ENCODE results near the gene DNAH8.

The DNAH8 gene

DNA sequence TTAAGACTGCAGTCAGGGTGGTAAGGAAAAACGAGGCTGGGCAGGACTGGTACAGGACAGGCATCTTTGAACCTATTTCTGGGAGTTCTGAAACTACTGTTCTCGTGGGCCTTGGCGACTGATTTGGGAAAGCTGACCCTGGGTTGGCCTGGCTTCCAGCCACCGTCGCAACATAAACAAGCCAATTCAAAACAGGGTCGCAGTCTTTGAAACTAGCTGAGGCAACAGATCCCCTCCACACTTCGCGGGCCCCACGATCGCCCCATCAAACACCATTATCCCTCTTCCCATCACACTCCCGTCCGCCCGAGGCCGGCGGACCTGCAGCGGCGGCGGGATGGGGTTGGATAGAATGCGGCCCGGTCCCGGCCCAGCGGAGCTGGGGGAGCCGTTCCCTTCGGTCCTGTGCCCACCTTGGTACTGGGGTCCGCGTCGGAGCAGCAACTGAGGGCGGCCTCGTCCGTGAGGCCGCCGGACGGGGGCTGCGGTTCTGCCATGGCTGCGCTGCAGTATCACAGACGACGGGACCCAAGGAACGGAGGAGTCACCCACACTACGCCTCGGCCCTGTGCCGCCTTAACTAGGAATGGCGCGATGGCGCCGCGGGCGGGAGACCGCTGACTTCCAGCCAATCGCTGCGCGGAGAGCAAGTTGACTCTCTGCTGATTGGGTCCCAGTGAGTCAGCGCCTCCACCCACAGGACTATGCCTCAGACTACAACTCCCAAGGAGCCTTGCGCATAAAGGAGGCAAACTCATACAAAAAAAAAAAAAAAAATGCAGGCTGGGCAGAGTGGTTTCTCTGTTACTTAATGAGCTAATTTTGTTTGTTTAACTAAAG lies 12.3 kb upstream of the DNAH8 start, which contains the start of gene GLO1:
GLO1 (minus strand) TSS at position 588 of the 840 bp plus-strand sequence; CDS start at position 497, 91 bp downstream.
- peaks cover 0 to 2% of the 10 kb centered on the region in 2 donors for H3K36me3 ChIP-seq (ENCODE audit: control insufficient read depth in 2 of 2, insufficient read depth in 2 of 2, low read length in 2 of 2)

DNA sequence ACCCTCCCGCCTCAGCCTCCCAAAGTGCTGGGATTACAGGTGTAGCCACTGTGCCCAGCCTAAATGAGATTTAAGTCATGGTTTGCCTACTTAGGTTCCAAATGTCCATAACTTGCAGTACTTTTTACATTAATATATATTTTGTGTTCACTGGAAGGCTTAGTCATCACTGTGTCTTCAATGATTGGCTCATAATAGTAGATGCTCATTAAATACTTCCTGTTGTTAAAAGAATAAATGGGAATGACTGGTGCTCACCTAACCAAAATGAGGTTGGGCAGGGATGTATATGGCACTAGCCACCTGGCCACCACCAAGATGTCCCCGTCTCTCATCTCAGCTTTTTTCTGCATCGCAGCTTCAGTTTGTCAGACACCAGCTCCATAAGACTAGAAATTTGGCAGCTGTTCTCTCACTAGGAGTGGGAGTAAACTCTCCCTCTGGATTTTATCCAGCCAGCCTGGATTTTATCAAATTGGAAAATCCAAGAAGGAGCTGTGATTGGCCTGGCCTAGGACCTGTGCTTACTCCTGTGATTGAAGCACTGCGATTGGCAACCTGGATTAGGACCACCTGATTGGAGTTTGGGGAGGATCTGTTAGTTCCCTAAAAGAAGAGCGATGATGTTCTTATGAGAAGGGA lies 11.0 kb upstream of the DNAH8 start:
- no peaks in the 10 kb centered on the region for H3K27me3 ChIP-seq (ENCODE audit: control insufficient read depth in 1 of 2, insufficient read depth in 2 of 2, low read length in 2 of 2)
- peaks cover 0 to 2% of the 10 kb centered on the region in 2 donors for H3K36me3 ChIP-seq (ENCODE audit: control insufficient read depth in 2 of 2, insufficient read depth in 2 of 2, low read length in 2 of 2)
- no peak overlapping the region for H3K9ac ChIP-seq (ENCODE audit: low read length in 2 of 2)
- H3K27ac ChIP-seq (ENCODE audit: low read length): no peak overlapping the region
- peaks cover 0 to 4% of the 10 kb centered on the region in 2 donors for H3K9me3 ChIP-seq (ENCODE audit: control insufficient read depth in 2 of 2, low read length in 2 of 2)
- H3K4me3 ChIP-seq (ENCODE audit: low read length in 2 of 2): no peak overlapping the region
- H3K4me1 ChIP-seq (ENCODE audit: control insufficient read depth, insufficient read depth, low read length): no peaks in the 10 kb centered on the region

More for the DNA sequence above, 12.3 kb upstream of the DNAH8 start, which contains the start of gene GLO1:
- peak within 1 kb of the TSS; percentile 80 to 91 for H3K4me3 ChIP-seq (ENCODE audit: low read length in 2 of 2)
- peak within 1 kb of the TSS; percentile 88 for H3K27ac ChIP-seq (ENCODE audit: low read length)
- peak within 1 kb of the TSS; percentile 73 to 92 for H3K9ac ChIP-seq (ENCODE audit: low read length in 2 of 2)
- H3K9me3 ChIP-seq (ENCODE audit: control insufficient read depth in 2 of 2, low read length in 2 of 2): peaks cover 0 to 4% of the 10 kb centered on the region in 2 donors
- H3K4me1 ChIP-seq (ENCODE audit: control insufficient read depth, insufficient read depth, low read length): no peaks in the 10 kb centered on the region
- H3K27me3 ChIP-seq (ENCODE audit: control insufficient read depth in 1 of 2, insufficient read depth in 2 of 2, low read length in 2 of 2): no peaks in the 10 kb centered on the region

DNA sequence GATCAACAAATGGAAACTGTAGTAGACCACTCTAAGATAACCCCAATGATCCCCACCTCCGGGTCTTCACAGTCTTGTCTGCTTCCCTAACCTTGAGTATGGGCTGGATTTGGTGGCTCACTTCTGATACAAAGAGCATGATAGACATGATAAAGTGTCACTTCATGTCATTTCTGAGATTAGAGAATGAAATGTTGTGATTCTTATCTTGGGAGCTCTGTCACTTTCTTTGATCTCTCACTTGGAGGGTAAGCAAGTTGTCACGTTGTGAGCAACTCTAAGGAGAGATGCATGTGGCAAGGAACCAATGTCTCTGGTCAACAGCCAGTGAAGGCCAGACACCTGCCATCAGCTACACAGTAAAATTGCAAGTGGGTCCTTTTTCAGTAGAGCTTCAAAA lies 9.2 kb upstream of the DNAH8 start:
- no peaks in the 10 kb centered on the region for H3K4me1 ChIP-seq (ENCODE audit: control insufficient read depth, insufficient read depth, low read length)
- H3K9me3 ChIP-seq (ENCODE audit: control insufficient read depth in 2 of 2, low read length in 2 of 2): no peaks in the 10 kb centered on the region
- H3K4me3 ChIP-seq (ENCODE audit: low read length in 2 of 2): no peak overlapping the region
- H3K9ac ChIP-seq (ENCODE audit: low read length in 2 of 2): no peak overlapping the region
- no peaks in the 10 kb centered on the region for H3K36me3 ChIP-seq (ENCODE audit: control insufficient read depth in 2 of 2, insufficient read depth in 2 of 2, low read length in 2 of 2)
- no peak overlapping the region for H3K27ac ChIP-seq (ENCODE audit: low read length)
- no peaks in the 10 kb centered on the region for H3K27me3 ChIP-seq (ENCODE audit: control insufficient read depth in 1 of 2, insufficient read depth in 2 of 2, low read length in 2 of 2)

DNA sequence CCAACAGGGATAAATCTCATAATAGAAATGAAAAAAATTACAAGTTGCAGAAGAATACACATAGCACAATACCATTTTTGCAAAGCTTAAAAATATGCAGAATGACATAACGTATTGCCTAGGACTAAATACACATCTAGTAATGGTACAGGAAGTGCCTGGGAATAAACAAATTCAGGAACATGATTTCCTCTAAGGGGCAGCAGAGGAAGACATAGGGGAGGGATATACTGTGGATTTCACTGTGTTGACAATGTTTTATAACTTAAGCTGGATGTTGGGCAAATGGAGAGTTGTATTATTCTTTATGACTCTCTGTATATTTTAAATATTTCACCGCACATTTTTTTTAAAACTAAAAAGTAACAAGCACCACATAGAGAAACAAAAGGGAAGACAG lies 6.6 kb upstream of the DNAH8 start:
- H3K9me3 ChIP-seq (ENCODE audit: control insufficient read depth in 2 of 2, low read length in 2 of 2): no peaks in the 10 kb centered on the region
- H3K9ac ChIP-seq (ENCODE audit: low read length in 2 of 2): no peak overlapping the region
- no peaks in the 10 kb centered on the region for H3K4me1 ChIP-seq (ENCODE audit: control insufficient read depth, insufficient read depth, low read length)
- H3K36me3 ChIP-seq (ENCODE audit: control insufficient read depth in 2 of 2, insufficient read depth in 2 of 2, low read length in 2 of 2): no peaks in the 10 kb centered on the region
- H3K4me3 ChIP-seq (ENCODE audit: low read length in 2 of 2): no peak overlapping the region
- no peak overlapping the region for H3K27ac ChIP-seq (ENCODE audit: low read length)
- H3K27me3 ChIP-seq (ENCODE audit: control insufficient read depth in 1 of 2, insufficient read depth in 2 of 2, low read length in 2 of 2): no peaks in the 10 kb centered on the region

DNA sequence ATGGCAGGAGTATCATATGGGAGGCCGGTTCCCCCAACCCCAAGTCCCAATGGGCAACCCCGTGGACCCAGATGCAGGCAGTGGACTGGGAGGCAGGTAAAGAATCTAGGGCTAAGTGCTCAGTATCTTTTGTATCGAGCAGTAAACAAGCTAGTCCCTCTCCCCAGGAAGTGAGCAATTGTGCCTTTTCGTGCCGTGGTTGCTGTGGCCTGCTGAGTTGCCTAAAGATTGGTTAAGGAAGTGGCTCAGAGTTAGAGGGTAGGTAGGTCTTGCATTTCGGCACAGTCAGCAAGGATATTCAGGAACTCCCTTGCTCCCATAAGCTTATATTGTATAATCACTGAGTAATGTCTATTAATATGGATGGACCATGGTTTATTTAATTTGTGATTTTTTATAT lies 1.3 kb upstream of the DNAH8 start:
- H3K27ac ChIP-seq (ENCODE audit: low read length): no peak overlapping the region
- no peak overlapping the region for H3K9ac ChIP-seq (ENCODE audit: low read length in 2 of 2)
- H3K4me3 ChIP-seq (ENCODE audit: low read length in 2 of 2): no peak overlapping the region
- H3K27me3 ChIP-seq (ENCODE audit: control insufficient read depth in 1 of 2, insufficient read depth in 2 of 2, low read length in 2 of 2): peaks cover 17 to 18% of the 10 kb centered on the region in 2 donors
- H3K36me3 ChIP-seq (ENCODE audit: control insufficient read depth in 2 of 2, insufficient read depth in 2 of 2, low read length in 2 of 2): no peaks in the 10 kb centered on the region
- H3K9me3 ChIP-seq (ENCODE audit: control insufficient read depth in 2 of 2, low read length in 2 of 2): no peaks in the 10 kb centered on the region
- peaks cover 2% of the 10 kb centered on the region for H3K4me1 ChIP-seq (ENCODE audit: control insufficient read depth, insufficient read depth, low read length)

DNA sequence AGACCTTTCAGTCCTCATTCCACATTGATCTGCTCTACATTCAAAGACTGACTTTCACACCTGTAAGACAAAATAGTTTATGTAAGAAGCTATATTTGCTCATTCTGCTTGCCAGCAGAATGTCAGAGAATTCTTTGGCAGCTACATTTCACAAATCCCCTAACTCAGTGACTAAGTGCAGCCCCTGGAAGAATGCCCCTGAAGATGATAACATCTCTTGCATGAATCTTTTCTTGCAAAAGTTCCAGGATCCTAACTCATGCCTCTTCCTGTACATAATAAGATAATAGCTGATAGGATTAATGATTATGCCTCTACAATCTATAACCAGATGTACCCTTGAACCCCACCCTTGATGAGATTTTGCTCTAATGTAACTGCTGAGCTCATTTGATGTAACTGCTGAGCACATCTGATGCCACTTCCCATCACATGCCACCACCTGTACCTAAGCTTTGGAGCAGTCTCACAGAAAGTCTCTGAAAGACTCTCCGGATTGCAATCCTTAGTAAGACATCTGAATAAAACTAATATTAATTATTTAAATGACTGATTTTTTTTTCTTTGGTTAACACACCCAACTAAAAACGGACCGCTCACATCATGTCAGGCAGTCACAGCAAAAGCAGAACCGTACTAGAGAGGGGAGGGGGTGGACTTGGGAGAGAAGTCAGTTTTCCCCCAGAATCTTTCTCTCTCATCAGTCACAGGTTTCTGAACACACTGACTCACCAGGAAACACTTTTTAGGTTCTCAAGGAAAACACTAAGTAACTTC lies 684 bp upstream of the DNAH8 start:
- Histone ChIP-seq H3K27me3 (ENCODE audit: control insufficient read depth in 1 of 2, insufficient read depth in 2 of 2, low read length in 2 of 2) (peaks cover 17 to 20% of the 10 kb centered on the region in 2 donors), H3K27ac (ENCODE audit: low read length) (no peak overlapping the region), H3K9me3 (ENCODE audit: control insufficient read depth in 2 of 2, low read length in 2 of 2) (no peaks in the 10 kb centered on the region), H3K4me1 (ENCODE audit: control insufficient read depth, insufficient read depth, low read length) (peaks cover 2% of the 10 kb centered on the region), H3K36me3 (ENCODE audit: control insufficient read depth in 2 of 2, insufficient read depth in 2 of 2, low read length in 2 of 2) (no peaks in the 10 kb centered on the region), H3K9ac (ENCODE audit: low read length in 2 of 2) (no peak overlapping the region), H3K4me3 (ENCODE audit: low read length in 2 of 2) (peak overlapping the region; percentile 30 to 44)

DNA sequence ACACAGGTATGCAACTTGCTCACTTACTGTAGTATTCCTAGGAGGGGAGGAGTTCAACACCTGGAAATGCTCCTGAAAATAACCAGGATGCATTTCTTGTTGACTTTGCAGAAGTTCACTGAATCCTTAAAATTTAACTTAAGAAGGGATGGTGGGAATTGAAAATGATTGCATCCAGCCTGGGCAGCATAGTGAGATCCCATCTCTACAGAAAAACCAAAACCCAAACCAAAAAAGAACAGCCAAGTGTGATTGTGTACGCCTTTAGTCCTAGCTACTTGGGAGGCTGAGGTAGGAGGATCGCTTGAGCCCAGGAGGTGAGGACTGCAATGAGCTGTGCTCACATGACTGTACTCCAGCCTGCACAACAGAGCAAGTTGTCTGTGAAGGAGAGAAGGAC lies 1.7 kb downstream of the DNAH8 start:
- Histone ChIP-seq H3K9me3 (ENCODE audit: control insufficient read depth in 2 of 2, low read length in 2 of 2) (no peaks in the 10 kb centered on the region), H3K36me3 (ENCODE audit: control insufficient read depth in 2 of 2, insufficient read depth in 2 of 2, low read length in 2 of 2) (no peaks in the 10 kb centered on the region)

DNA sequence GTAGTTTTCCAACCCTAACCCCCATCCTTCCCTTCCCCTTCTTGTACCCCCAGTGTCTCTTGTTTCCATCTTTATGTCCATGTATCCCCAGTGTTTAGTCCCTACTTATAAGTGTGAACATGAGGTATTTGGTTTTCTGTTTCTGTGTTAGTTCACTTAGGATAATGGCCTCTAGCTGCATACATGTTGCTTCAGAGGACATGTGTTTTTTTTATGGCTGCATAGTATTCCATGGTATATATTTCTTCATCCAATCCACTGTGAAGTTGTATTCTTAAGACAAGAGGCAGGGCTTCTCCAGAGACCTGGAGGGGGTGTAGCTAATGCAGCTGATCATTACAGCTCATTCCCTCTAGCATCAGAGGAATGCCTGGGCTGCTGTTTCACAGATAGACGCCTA lies 4.2 kb downstream of the DNAH8 start:
- no peak overlapping the region for H3K9ac ChIP-seq (ENCODE audit: low read length in 2 of 2)
- no peaks in the 10 kb centered on the region for H3K9me3 ChIP-seq (ENCODE audit: control insufficient read depth in 2 of 2, low read length in 2 of 2)
- no peak overlapping the region for H3K27ac ChIP-seq (ENCODE audit: low read length)
- H3K4me3 ChIP-seq (ENCODE audit: low read length in 2 of 2): no peak overlapping the region
- H3K4me1 ChIP-seq (ENCODE audit: control insufficient read depth, insufficient read depth, low read length): peaks cover 2% of the 10 kb centered on the region
- no peaks in the 10 kb centered on the region for H3K36me3 ChIP-seq (ENCODE audit: control insufficient read depth in 2 of 2, insufficient read depth in 2 of 2, low read length in 2 of 2)
- H3K27me3 ChIP-seq (ENCODE audit: control insufficient read depth in 1 of 2, insufficient read depth in 2 of 2, low read length in 2 of 2): peaks cover 16 to 21% of the 10 kb centered on the region in 2 donors

More for the DNA sequence above, 1.7 kb downstream of the DNAH8 start:
- no peak overlapping the region for H3K9ac ChIP-seq (ENCODE audit: low read length in 2 of 2)
- H3K27me3 ChIP-seq (ENCODE audit: control insufficient read depth in 1 of 2, insufficient read depth in 2 of 2, low read length in 2 of 2): peaks cover 17 to 24% of the 10 kb centered on the region in 2 donors
- no peak overlapping the region for H3K27ac ChIP-seq (ENCODE audit: low read length)
- peaks cover 2% of the 10 kb centered on the region for H3K4me1 ChIP-seq (ENCODE audit: control insufficient read depth, insufficient read depth, low read length)
- no peak overlapping the region for H3K4me3 ChIP-seq (ENCODE audit: low read length in 2 of 2)

DNA sequence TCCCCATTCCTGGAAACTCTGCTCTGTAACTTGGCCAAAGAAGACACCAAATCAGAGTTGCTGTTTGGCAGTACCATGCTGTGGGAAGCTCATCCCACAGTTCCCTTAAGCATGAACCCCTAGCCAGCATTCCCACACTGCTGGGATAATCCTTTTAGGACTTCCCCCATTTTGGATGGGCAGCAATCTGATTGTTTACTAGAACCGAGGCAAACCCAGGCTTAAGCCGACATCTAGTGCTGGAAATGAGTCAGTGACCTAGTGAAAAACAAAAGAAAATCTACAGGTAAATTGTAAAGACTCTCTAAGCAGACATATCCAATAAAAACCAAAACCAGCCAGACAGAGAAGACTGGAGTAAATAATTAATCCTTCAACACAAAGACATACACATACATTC lies 5.2 kb downstream of the DNAH8 start:
- H3K27me3 ChIP-seq (ENCODE audit: control insufficient read depth in 1 of 2, insufficient read depth in 2 of 2, low read length in 2 of 2): peaks cover 8 to 18% of the 10 kb centered on the region in 2 donors
- no peak overlapping the region for H3K9ac ChIP-seq (ENCODE audit: low read length in 2 of 2)
- H3K9me3 ChIP-seq (ENCODE audit: control insufficient read depth in 2 of 2, low read length in 2 of 2): no peaks in the 10 kb centered on the region
- no peak overlapping the region for H3K4me3 ChIP-seq (ENCODE audit: low read length in 2 of 2)
- no peak overlapping the region for H3K27ac ChIP-seq (ENCODE audit: low read length)
- no peaks in the 10 kb centered on the region for H3K36me3 ChIP-seq (ENCODE audit: control insufficient read depth in 2 of 2, insufficient read depth in 2 of 2, low read length in 2 of 2)
- H3K4me1 ChIP-seq (ENCODE audit: control insufficient read depth, insufficient read depth, low read length): no peaks in the 10 kb centered on the region

DNA sequence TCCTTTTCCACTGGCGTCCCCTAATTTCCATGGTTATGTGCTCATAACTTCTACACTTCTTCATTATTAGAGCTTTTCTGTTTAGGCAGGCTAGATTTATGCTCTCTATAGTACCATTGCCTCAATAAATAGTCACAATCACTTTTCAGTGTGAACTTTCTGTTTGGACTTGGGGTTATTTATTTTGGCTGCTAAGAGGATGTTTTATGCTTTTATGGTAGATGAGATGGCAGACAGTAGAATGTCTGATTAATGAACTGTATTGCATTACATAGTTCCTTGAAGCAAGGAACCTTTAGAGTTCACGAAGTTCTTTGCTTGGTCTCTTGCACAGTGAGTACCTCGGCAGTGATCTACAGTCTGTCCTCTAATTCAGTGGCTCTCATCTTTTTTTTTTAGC lies 6.9 kb downstream of the DNAH8 start:
- H3K27me3 ChIP-seq (ENCODE audit: control insufficient read depth in 1 of 2, insufficient read depth in 2 of 2, low read length in 2 of 2): peaks cover 0 to 8% of the 10 kb centered on the region in 2 donors
- H3K9ac ChIP-seq (ENCODE audit: low read length in 2 of 2): no peak overlapping the region
- H3K27ac ChIP-seq (ENCODE audit: low read length): no peak overlapping the region
- H3K4me3 ChIP-seq (ENCODE audit: low read length in 2 of 2): no peak overlapping the region
- no peaks in the 10 kb centered on the region for H3K36me3 ChIP-seq (ENCODE audit: control insufficient read depth in 2 of 2, insufficient read depth in 2 of 2, low read length in 2 of 2)
- H3K4me1 ChIP-seq (ENCODE audit: control insufficient read depth, insufficient read depth, low read length): no peaks in the 10 kb centered on the region
- H3K9me3 ChIP-seq (ENCODE audit: control insufficient read depth in 2 of 2, low read length in 2 of 2): no peaks in the 10 kb centered on the region

Measured in stomach smooth muscle (tissue), 2 donors.